ENCODE data around the gene MRPS31.
"Not testable (repeated sequence)": the region's sequence is repeated elsewhere in the genome, so short reads cannot be mapped to it uniquely, and the experiment has no call there.

MRPS31 gene

DNA sequence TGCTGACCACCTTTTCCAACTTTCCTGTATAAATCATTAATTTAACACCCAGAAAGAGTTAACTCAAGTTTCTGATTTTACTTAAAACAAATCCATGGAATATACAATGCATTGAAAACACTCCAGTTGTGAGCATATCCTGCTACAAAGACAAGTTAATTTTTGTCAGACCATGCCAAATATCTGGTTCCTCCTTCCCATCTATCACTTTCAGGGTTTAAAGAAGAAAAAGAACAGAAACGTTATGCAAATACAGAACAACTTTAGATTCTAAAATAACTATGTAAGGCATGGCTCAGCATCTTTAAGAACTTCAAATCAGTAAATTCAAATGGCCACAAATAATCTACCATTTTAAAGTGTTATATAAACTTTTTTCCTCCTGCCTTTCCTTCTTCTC lies 14.9 kb downstream of the MRPS31 start:
- no peak for DNase-seq

- DNase-seq: no peak
Observed at GRCh38 chr13:40755082-40755700, 15.8 kb downstream of the MRPS31 start.

DNA sequence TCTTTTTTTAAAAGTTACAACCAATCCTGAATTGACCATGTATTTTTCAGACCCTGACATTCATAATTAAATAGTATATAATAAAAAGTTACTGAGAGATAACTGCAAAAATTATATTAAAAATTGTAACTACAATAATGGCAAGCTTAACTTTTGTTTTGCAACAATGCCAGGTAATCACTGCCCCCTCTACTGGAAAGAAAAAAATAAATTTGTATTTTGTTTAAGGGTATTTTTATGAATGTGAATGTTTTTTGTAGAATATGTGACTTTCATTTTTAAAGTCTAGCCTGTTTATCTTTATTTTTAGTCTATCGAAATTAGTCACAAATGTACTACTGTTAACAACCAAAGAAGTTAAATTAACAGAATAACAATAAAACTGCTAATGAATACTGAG lies 21.7 kb downstream of the MRPS31 start:
- DNase-seq: no peak

DNA sequence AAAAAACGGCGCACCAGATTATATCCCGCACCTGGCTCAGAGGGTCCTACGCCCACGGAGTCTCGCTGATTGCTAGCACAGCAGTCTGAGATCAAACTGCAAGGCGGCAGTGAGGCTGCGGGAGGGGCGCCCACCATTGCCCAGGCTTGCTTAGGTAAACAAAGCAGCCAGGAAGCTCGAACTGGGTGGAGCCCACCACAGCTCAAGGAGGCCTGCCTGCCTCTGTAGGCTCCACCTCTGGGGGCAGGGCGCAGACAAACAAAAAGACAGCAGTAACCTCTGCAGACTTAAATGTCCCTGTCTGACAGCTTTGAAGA lies 35.8 kb downstream of the MRPS31 start:
- DNase-seq: not testable (repeated sequence)

DNA sequence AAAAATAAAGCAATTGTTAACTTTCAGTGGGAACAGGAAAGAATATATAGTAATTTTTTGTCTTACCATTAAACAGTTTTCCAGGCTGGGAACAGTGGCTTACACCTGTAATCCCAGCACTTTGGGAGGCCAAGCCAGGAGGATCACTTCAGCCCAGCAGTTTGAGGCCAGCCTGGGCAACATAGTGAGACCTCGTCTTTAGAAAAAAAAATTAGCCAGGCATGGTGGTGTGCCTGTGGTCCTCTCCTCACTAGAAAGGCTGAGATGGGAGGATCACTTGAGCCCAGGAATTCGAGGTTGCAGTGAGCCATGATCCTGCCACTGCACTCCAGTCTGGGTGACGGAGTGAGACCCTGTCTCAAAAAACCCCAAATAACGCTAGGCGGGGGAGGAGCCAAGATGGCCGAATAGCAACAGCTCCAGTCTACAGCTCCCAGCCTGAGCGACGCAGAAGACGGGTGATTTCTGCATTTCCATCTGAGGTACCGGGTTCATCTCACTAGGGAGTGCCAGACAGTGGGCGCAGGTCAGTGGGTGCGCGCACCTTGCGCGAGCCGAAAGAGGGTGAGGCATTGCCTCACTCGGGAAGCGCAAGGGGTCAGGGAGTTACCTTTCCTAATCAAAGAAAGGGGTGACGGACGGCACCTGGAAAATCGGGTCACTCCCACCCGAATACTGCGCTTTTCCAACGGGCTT lies 36.3 kb downstream of the MRPS31 start:
- not testable (repeated sequence) for DNase-seq

GRCh38 chr13:40732658-40733057 lies 38.3 kb downstream of the MRPS31 start:
- DNase-seq: no peak

- DNase-seq: no peak
Observed at GRCh38 chr13:40728595-40728994, 42.4 kb downstream of the MRPS31 start.

DNA sequence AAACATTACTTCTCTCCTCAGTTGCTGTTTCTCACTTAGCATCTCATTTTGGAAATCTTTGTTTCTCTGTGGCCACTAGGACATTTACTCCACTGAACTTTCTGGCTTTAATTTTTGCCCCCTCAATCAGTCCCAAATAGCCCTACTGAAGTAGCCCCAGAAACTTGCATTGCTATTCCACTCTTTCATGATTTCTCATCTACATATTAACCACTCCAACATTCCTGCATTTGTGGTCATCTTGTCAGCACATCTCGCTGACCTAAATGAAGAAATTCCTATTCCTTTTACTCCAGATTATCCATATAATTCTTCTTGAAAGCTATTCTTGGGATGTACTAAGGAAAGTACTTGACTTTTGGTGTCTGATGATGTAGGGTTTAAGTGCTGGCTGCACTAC lies 56.6 kb downstream of the MRPS31 start:
- not testable (repeated sequence) for DNase-seq

DNA sequence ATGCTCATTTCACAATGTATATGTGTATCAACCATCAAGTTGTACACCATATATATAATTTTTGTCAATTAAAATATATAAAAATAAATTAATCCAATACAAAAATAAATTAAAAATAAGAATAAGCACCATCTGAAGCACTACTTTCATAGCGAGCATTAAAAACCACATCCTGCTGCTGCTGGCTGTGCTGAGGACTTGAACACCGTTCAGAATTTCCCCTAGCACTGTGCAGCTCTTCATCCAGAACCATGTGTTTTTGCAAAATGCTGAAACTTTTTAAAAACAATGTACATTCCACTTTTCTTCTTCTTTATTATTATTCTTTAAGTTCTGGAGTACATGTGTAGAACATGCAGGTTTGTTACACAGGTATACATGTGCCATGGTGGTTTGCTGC lies 64.6 kb downstream of the MRPS31 start:
- no peak for DNase-seq

DNA sequence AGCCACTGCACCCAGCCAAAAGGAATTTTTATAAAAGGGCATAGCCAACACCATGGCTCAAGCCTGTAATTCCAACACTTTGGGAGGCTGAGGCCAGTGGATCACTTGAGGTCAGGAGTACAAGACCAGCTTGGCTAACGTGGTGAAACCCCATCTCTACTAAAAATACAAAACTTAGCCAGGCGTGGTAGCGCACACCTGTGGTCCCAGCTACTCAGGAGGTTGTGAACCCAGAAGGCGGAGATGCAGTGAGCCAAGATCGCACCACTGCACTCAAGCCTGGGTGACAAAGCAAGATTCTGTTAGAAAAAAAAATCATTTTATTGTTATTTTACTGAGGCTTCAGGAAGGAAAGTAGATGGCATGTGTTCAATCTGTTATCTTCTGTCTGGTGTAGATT lies 73.3 kb downstream of the MRPS31 start:
- DNase-seq: no peak

DNA sequence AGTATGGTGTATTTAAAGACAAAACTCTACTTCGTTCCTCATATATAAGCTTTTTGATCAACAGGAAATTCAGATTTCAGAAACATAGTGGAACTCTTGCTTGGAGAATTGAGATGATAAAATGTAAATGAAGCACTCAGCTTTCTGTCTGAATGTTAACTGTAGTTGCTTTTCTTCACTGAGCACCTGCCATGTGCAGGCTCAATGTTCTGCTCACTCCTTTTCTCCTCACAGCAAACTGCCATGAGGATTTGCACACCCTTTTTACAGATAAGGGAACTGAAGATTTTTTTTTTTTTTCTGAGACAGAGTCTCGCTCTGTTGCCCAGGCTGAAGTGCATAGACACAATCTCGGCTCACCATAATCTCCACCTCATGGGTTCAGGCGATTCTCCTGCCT lies 76.6 kb downstream of the MRPS31 start:
- no peak for DNase-seq

GRCh38 chr13:40692946-40693345 lies 78.0 kb downstream of the MRPS31 start:
- DNase-seq: no peak

- DNase-seq: no peak
Observed at GRCh38 chr13:40688781-40689180, 82.2 kb downstream of the MRPS31 start.

- no peak for DNase-seq
Observed at GRCh38 chr13:40682449-40683240, 88.3 kb downstream of the MRPS31 start.

GRCh38 chr13:40681341-40682146 lies 89.4 kb downstream of the MRPS31 start:
- DNase-seq: no peak

GRCh38 chr13:40680659-40681323 lies 90.2 kb downstream of the MRPS31 start:
- DNase-seq: no peak

- DNase-seq: no peak
Observed at GRCh38 chr13:40679480-40679985, 91.5 kb downstream of the MRPS31 start.

Measured in activated CD4-positive, CD25-positive, alpha-beta regulatory T cell (primary cell).